GM06990 (cell line): ENCODE results near the gene ZNF862.

Experiments
- DNase-seq: peaks from one replicate; pipeline ENCODE4 v3.0.0-alpha.2; 2011; ENCODE audit not compliant: insufficient read length; ENCODE audit errors: extremely low read depth
- H3K27me3 ChIP-seq: replicated peaks from 2 replicates; pipeline ENCODE4 v1.6.0; 2011; ENCODE audit warnings: low read length; ENCODE audit not compliant: control insufficient read depth, insufficient read depth
- H3K36me3 ChIP-seq: 2 replicates; pipeline ENCODE4 v1.5.1; 2011; ENCODE audit warnings: low read length; ENCODE audit not compliant: control insufficient read depth, insufficient read depth
- H3K4me3 ChIP-seq: replicated peaks from 2 replicates; pipeline ENCODE4 v1.5.1; 2011; ENCODE audit warnings: low read depth, mild to moderate bottlenecking, control low read depth, low read length
- CTCF ChIP-seq: IDR thresholded peaks from 2 replicates; pipeline ENCODE4 v1.5.1; 2011; ENCODE audit warnings: low read length, control low read depth, mild to moderate bottlenecking, inconsistent platforms; ENCODE audit not compliant: insufficient read depth, poor library complexity, severe bottlenecking

Gene ZNF862

GRCh38 chr7:149839933-149840332 is 1.8 kb downstream of the ZNF862 start:
- DNase-seq: no peak
- no peak for TF ChIP-seq CTCF
- Histone ChIP-seq H3K4me3 (no peak overlapping the region), H3K36me3 (no peaks in the 10 kb centered on the region), H3K27me3 (no peaks in the 10 kb centered on the region)

- Histone ChIP-seq H3K27me3 (no peaks in the 10 kb centered on the region), H3K36me3 (no peaks in the 10 kb centered on the region; the same call in 1 of the 2 replicates), H3K4me3 (no peak overlapping the region)
- no peak for TF ChIP-seq CTCF
- no peak for DNase-seq
Measured at GRCh38 chr7:149843566-149843965, 5.4 kb downstream of the ZNF862 start.

GRCh38 chr7:149844445-149844844 is 6.3 kb downstream of the ZNF862 start:
- no peak overlapping the region for H3K4me3 ChIP-seq
- no peak for TF ChIP-seq CTCF
- H3K36me3 ChIP-seq: no peaks in the 10 kb centered on the region; the same call in 1 of the 2 replicates
- H3K27me3 ChIP-seq: no peaks in the 10 kb centered on the region
- DNase-seq: no peak

- Histone ChIP-seq H3K36me3 (no peaks in the 10 kb centered on the region; the same call in 1 of the 2 replicates), H3K4me3 (no peak overlapping the region), H3K27me3 (no peaks in the 10 kb centered on the region)
- DNase-seq: no peak
- TF ChIP-seq CTCF: no peak
Measured at GRCh38 chr7:149845257-149845980, 7.2 kb downstream of the ZNF862 start.

GRCh38 chr7:149846021-149846420 is 7.8 kb downstream of the ZNF862 start:
- Histone ChIP-seq H3K36me3 (no peaks in the 10 kb centered on the region; the same call in 1 of the 2 replicates), H3K27me3 (no peaks in the 10 kb centered on the region), H3K4me3 (no peak overlapping the region)
- no peak for TF ChIP-seq CTCF
- DNase-seq: no peak
